ENCODE measurements around the gene CCDC124.
"Not testable (repeated sequence)": the region's sequence is repeated elsewhere in the genome, so short reads cannot be mapped to it uniquely, and the experiment has no call there.

CCDC124 gene

GRCh38 chr19:17910791-17911360 is 21.9 kb upstream of the CCDC124 start:
- Histone ChIP-seq H3K27me3 (ENCODE audit: low read length) (no peaks in the 10 kb centered on the region), H3K27ac (ENCODE audit: low read depth, low read length) (no peak overlapping the region), H3K9me3 (ENCODE audit: insufficient read depth, low read length) (no peaks in the 10 kb centered on the region), H4K20me1 (ENCODE audit: low read depth, low read length) (no peaks in the 10 kb centered on the region), H3K4me3 (ENCODE audit: insufficient read depth, low read length, poor library complexity, severe bottlenecking) (no peak overlapping the region), H3K4me2 (ENCODE audit: low read depth, low read length, poor library complexity, severe bottlenecking) (no peak overlapping the region), H3K36me3 (ENCODE audit: low read length) (no peaks in the 10 kb centered on the region), H3K79me2 (ENCODE audit: insufficient read depth, low read length) (no peaks in the 10 kb centered on the region), H3F3A (ENCODE audit: insufficient read depth) (no peaks in the 10 kb centered on the region), H3K9ac (ENCODE audit: low read length) (no peak overlapping the region), H2AFZ (ENCODE audit: low read depth, low read length, severe bottlenecking) (no peak overlapping the region), H3K9me2 (replicated peaks; ENCODE audit: insufficient read depth, low read length) (no peaks in the 10 kb centered on the region)
- TF ChIP-seq EZH2phosphoT487 (conservative IDR thresholded peaks at IDR 0.05; ENCODE audit: low read length) (no peak), CTCF (IDR thresholded peaks at IDR 0.05; ENCODE audit: insufficient read depth, low read length, poor library complexity, severe bottlenecking) (no peak)

- Histone ChIP-seq H3F3A (ENCODE audit: insufficient read depth) (no peaks in the 10 kb centered on the region), H3K4me3 (ENCODE audit: insufficient read depth, low read length, poor library complexity, severe bottlenecking) (no peak overlapping the region), H3K27ac (ENCODE audit: low read depth, low read length) (no peak overlapping the region), H3K4me2 (ENCODE audit: low read depth, low read length, poor library complexity, severe bottlenecking) (no peak overlapping the region), H3K79me2 (ENCODE audit: insufficient read depth, low read length) (no peaks in the 10 kb centered on the region), H3K9me2 (replicated peaks; ENCODE audit: insufficient read depth, low read length) (no peaks in the 10 kb centered on the region), H4K20me1 (ENCODE audit: low read depth, low read length) (no peaks in the 10 kb centered on the region), H2AFZ (ENCODE audit: low read depth, low read length, severe bottlenecking) (no peak overlapping the region), H3K9me3 (ENCODE audit: insufficient read depth, low read length) (no peaks in the 10 kb centered on the region), H3K9ac (ENCODE audit: low read length) (no peak overlapping the region), H3K36me3 (ENCODE audit: low read length) (no peaks in the 10 kb centered on the region), H3K27me3 (ENCODE audit: low read length) (no peaks in the 10 kb centered on the region)
- TF ChIP-seq EZH2phosphoT487 (conservative IDR thresholded peaks at IDR 0.05; ENCODE audit: low read length), result no peak
- no peak for TF ChIP-seq CTCF (IDR thresholded peaks at IDR 0.05; ENCODE audit: insufficient read depth, low read length, poor library complexity, severe bottlenecking)
Observed at GRCh38 chr19:17915940-17916593, 16.7 kb upstream of the CCDC124 start.

GRCh38 chr19:17918151-17918550 is 14.7 kb upstream of the CCDC124 start:
- H3K36me3 ChIP-seq (ENCODE audit: low read length); H3K27me3 ChIP-seq (ENCODE audit: low read length); H4K20me1 ChIP-seq (ENCODE audit: low read depth, low read length); H3K9me3 ChIP-seq (ENCODE audit: insufficient read depth, low read length); H3K4me2 ChIP-seq (ENCODE audit: low read depth, low read length, poor library complexity, severe bottlenecking); H3K4me3 ChIP-seq (ENCODE audit: insufficient read depth, low read length, poor library complexity, severe bottlenecking); H3K27ac ChIP-seq (ENCODE audit: low read depth, low read length); H3K9ac ChIP-seq (ENCODE audit: low read length); H3K9me2 ChIP-seq (replicated peaks; ENCODE audit: insufficient read depth, low read length); H3F3A ChIP-seq (ENCODE audit: insufficient read depth); H3K79me2 ChIP-seq (ENCODE audit: insufficient read depth, low read length); H2AFZ ChIP-seq (ENCODE audit: low read depth, low read length, severe bottlenecking): not testable (repeated sequence)

GRCh38 chr19:17919122-17919521 is 13.7 kb upstream of the CCDC124 start:
- H3F3A ChIP-seq (ENCODE audit: insufficient read depth); H3K36me3 ChIP-seq (ENCODE audit: low read length); H3K9me3 ChIP-seq (ENCODE audit: insufficient read depth, low read length); H4K20me1 ChIP-seq (ENCODE audit: low read depth, low read length); H3K4me3 ChIP-seq (ENCODE audit: insufficient read depth, low read length, poor library complexity, severe bottlenecking); H3K27ac ChIP-seq (ENCODE audit: low read depth, low read length); H3K9ac ChIP-seq (ENCODE audit: low read length); H3K4me2 ChIP-seq (ENCODE audit: low read depth, low read length, poor library complexity, severe bottlenecking); H3K79me2 ChIP-seq (ENCODE audit: insufficient read depth, low read length); H3K27me3 ChIP-seq (ENCODE audit: low read length); H2AFZ ChIP-seq (ENCODE audit: low read depth, low read length, severe bottlenecking); H3K9me2 ChIP-seq (replicated peaks; ENCODE audit: insufficient read depth, low read length): not testable (repeated sequence)
